Left colon (tissue), 2 donors: Measurements from ENCODE around the gene LARP4. TPM values are rescaled to one million over a fixed set of nuclear protein-coding genes. Genes with fewer than 3 reads are reported as not detected.
A peak's percentile ranks its signal among the peaks of the same experiment; 100 is the strongest.
"Not testable (repeated sequence)": the region's sequence is repeated elsewhere in the genome, so short reads cannot be mapped to it uniquely, and the experiment has no call there.

Experiments used
- ATAC-seq: fragments of 200-7000 bp; cut with Tn5 transposase; one replicate; pipeline ENCODE4 v1.9.1; 2020; ENCODE audit warnings: mild to moderate bottlenecking, moderate library complexity
- DNase-seq, 2 donors: peaks; one replicate each; pipeline ENCODE4 v3.0.0-alpha.2; 2020
- intact Hi-C, 2 donors: fragments of 100-400 bp; cut with DNase I in 1 of 2; cut with micrococcal nuclease in 1 of 2; formaldehyde crosslinking; loops; one replicate each; pipeline versions ENCODE4 v1.11.2 to v1.14.0; 2022; cut with DNase I, micrococcal nuclease
- total RNA-seq, 2 donors: library from RNA; stranded (reverse); fragmentation: NEBNext Ultra II Directional; extraction: Animal tissue kit (Norgen Biotek cat#: 25700); gene quantifications; one replicate each; pipeline ENCODE4 v1.2.1, GENCODE V29; 2021
- donor health status: DM: no; HTN: no; CAD: no.
- donor health status: DM: yes; HTN: yes; CAD: no.

The LARP4 gene
- total RNA-seq, 2 donors from 2014 or later: 50.3 to 58.1 TPM

DNA sequence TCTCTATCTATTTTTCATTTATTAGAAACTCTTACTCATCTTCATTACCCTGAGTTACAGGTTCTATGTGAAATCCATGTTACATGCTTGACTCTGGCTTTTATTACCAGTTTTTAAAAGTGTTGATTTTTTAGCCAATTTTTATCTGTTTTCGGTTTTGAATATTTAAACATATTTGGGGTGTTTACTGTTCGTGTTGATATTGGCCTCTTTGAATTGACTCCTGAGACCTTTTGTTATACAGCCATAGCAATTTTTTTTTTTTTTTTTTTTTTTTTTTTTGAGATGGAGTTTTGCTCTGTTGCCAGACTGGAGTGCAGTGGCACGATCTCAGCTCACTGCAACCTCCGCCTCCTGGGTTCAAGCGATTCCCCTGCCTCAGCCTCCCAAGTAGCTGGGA lies 49.0 kb downstream of the LARP4 start:
- ATAC-seq, intact Hi-C loops, DNase-seq: not testable (repeated sequence)

DNA sequence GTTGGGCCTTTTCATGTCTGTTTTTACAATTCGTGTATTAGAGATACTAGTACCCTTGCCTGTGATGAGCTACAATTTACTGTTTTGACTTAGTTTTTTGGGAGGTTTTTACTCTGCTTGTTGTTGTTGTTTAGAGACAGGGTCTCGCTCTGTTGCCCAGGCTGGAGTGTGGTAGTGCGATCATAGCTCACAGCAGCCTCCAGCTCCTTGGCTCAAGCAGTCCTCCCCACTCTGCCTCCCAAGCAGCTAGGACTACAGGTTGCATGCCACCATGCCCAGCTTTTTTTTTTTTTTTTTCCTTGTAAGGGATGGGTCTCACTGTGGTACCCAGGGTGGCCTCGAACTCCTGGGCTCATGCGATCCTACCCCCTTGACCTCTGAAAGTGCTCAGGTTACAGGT lies 52.1 kb downstream of the LARP4 start:
- intact Hi-C loops: no loop called here
- no peak for DNase-seq
- no peak for ATAC-seq

DNA sequence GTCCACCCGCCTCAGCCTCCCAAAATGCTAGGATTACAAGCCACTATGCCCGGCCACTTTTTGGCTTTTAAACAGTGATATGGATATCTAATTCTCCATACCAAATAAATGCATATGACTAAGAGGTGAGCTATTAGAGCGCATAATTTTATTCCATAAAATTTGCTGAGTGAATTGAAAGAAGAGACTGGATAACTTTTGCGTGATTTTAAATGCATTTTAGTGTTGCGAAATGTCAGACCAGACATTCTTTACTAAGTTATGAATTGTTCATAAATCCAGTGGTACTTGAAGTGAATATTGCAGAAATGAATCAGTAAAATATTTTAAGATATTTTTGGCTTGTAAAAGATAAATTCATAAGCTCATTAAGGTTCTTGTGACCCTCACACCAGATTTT lies 53.2 kb downstream of the LARP4 start:
- no peak for DNase-seq
- ATAC-seq: no peak
- intact Hi-C loops: no loop called here

DNA sequence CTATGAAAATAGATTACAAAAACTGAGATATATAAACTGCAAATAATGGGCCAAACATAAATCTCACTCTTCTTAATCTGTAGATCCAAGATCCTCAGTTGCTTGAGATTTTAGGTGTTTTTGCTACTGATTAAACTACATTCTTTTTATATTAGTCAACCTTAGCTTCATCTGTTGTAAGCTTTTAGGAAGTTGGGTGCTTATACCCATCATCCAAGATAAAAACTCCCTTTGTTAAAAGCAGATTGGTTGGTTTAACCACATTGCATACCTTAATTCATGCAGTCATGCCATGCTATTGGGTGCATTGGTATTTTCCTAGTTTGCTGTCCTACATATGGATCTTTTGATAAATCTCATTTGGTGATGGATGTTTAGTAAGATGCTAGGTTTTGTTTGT lies 57.9 kb downstream of the LARP4 start:
- no peak for DNase-seq
- intact Hi-C loops: no loop called here
- no peak for ATAC-seq

DNA sequence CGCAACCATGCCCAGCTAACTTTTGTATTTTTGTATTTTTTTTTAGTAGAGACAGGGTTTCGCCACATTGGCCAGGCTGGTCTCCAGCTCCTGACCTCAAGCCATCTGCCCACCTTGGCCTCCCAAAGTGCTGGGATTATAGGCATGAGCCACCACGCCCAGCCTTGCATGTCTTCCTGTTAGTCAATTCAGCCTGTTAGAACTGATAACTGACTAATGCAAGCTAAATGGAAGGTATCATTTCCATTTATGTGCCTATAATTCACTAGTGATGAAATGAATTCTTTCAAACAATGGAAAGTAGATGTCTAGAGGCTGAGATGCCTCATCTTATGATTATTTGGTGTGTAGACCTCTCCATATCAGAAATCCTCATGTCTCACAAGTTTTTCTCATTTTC lies 66.8 kb downstream of the LARP4 start:
- DNase-seq (no peak), ATAC-seq (no peak)
- intact Hi-C loops: no loop called here

DNA sequence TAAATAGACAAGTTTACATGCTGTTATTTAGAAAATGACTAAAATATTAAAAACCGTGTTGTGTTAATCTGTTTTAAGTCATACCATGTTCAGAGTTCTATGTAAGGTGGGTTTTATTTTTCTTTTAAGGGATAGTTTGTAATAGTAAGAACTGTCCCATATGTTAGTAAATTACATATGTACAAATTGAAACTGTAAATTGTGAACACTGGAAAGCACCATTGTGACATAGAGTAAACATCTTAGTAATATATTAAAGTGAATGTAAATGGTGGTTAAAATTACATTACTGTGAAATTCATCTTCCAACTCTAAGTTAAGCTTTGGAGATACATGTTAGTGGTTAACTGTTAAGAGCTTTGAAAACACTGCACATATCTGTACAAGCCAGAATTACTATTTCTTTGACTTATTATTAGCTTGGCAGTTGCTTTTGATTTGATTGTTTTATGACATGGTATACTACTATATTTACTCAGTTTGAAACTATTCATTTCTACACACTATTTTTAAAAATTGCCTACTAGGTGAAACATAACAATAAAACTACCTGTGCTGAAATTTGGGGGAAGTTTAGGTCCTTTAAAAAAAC lies 76.7 kb downstream of the LARP4 start:
- ATAC-seq: no peak
- DNase-seq: no peak
- intact Hi-C loops: no loop called here

DNA sequence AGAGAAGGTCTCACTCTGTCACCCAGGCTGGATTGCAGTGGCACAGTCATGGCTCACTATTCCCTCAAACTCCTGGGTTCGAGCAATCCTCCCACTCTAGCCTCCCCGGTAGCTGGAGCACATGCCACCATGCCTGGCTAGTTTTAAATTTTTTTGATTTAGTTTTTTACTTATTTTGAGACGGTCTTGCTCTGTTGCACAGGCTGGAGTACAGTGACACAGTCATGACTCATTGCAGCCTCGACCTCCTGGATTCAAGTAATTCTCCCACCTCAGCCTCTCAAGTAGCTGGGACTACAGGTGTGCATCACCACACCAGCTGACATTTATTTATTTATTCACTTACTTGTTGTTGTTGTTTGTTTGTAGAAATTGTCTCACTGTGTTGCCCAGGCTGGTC lies 81.9 kb downstream of the LARP4 start:
- ATAC-seq (no peak), DNase-seq (no peak)
- intact Hi-C loops: no loop called here

DNA sequence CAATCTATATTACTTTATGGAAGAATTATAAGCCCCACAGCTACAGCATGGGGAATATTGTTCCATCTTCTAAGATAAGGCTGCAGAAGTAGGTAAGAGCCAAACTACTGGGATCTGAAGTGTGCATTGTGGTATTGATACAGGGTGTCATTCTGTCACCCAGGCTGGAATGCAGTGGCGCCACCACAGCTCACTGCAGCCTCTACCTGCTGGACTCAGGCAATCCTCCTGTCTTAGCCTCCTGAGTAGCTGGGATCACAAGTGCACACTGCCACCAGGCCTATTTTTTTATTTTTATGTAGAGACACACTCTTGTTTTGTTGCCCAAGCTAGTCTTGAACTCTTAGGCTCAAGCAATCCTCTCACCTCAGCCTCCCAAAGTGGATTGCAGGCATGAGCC lies 82.8 kb downstream of the LARP4 start:
- intact Hi-C loops: no loop called here
- no peak for DNase-seq
- ATAC-seq: peak; percentile 17

DNA sequence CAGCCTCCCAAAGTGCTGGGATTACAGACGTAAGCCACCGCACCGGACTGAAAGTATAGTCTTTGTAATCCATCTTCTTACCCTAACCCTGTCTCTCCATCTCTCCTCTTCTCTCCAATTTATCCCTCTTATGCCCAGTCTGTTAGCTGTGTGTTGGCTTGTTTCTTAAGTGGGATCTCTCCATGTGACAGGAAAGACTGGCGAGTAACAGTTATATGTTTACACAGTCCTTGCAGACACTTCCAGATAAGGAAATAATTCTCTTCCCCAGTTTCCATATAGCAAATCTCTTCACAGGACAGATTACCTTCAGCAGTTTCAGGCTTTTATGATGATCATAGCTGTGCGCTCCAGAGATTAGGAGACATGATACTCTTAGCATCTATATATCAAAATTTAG lies 88.1 kb downstream of the LARP4 start:
- ATAC-seq: no peak
- intact Hi-C loops: no loop called here
- no peak for DNase-seq

DNA sequence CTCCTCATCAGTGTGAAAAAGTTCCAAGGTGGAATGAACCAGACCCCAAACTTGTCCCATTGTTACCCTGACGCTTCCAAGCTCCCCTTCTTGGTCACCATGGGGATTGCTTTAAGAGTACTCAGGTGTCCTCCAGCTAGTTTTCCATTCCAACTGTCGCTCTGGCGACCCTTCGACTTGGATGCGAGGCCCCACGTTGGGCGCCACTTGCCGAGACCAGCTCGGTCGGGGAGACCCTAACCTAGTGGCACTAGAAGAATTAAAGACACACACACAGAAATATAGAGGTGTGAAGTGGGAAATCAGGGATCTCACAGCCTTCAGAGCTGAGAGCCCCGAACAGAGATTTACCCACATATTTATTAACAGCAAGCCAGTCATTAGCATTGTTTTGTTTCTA lies 97.4 kb downstream of the LARP4 start:
- intact Hi-C loops, ATAC-seq, DNase-seq: not testable (repeated sequence)

DNA sequence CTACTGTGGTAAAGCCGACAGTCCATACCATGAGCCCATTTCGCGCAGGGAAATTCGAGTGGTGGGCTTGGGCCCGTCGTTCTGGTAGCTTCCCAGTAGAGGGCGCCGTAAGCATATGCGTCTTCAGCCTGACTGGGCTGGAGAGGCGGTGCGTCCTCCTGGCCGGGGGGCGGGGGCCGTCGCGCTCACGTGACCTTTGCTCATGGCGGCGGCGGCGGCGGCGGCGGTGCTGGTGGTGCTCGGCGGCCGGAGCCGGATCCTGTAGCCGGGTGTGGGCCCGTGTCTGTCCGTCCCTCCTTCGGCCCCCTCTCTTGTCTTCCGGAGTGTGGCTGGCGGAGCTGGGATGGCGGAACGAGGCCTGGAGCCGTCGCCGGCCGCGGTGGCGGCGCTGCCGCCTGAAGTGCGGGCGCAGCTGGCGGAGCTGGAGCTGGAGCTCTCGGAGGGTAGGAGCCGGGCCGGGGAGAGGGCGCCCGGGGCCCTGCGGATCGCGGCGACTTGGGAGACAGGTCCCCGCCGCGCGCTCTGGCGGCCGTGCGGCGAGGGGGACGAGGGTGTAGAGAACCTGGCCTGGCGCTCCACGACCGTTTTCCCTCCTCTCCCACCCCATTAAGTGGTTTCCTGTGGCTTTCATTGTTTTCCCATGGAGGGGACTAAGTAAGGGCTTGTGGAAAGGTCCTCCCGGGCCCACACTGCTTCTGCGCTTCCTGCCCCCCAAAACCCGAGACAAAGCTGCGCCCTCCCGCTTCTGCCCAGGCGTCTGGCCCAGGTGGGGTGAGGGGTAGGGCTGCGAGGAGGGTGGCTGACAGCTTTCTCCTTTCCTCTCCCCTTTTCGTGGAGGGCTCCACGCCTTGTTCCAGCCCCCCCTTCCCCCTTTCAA lies 104.4 kb downstream of the LARP4 start, which contains the start of gene DIP2B:
Gene DIP2B (plus strand): TSS at position 188 of the 877 bp plus-strand sequence. CDS start 156 bp downstream, at position 344.
- intact Hi-C loops: loop anchor here in 1 of 2 donors (5.0 kb wide), 1 partner anchor 132 kb away; no protein-coding TSS in a partner anchor
- peak; percentile 91 for ATAC-seq
- DNase-seq: peak; percentile 93 to 98

DNA sequence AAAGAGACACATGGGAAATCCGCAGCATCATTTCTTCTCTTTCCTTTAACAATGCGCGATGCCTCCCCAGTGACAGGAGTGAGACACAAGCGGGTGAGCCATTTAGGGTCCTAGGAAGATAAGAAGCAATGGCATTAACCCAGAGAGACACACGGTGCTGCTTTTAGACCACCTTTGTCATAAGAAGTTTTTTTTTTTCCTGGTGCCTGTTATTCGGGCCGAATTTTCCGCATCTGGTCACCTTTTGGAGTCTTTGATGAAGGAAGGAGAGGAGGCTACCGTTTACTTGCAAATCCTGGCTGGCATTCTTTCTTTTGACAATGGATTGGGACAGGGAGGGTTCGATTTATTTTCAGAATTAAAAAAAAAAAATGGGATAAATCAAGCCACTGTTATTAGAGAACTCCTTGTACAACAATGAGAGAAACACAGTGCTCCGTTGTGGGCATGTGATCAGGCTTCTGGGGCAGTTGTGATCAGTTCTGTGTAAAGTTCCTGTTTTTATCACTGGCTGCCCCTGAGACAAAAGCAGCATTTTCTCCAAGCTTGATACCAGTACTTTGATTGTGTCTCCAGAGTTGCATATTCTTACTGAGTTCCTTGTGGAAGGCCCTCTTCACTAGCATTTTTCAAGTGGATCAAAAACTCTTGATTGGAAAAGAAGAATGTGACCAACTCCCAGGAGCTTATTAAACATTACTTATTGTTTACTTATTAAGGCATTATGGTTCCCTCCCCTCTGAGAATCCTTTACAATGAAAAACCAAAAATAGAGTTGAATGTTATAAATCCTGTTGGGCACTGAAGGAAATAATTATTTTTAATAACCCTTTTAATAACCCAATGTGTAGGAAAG lies 105.2 kb downstream of the LARP4 start:
- intact Hi-C loops: no loop called here
- DNase-seq (no peak), ATAC-seq (peak; percentile 10)

DNA sequence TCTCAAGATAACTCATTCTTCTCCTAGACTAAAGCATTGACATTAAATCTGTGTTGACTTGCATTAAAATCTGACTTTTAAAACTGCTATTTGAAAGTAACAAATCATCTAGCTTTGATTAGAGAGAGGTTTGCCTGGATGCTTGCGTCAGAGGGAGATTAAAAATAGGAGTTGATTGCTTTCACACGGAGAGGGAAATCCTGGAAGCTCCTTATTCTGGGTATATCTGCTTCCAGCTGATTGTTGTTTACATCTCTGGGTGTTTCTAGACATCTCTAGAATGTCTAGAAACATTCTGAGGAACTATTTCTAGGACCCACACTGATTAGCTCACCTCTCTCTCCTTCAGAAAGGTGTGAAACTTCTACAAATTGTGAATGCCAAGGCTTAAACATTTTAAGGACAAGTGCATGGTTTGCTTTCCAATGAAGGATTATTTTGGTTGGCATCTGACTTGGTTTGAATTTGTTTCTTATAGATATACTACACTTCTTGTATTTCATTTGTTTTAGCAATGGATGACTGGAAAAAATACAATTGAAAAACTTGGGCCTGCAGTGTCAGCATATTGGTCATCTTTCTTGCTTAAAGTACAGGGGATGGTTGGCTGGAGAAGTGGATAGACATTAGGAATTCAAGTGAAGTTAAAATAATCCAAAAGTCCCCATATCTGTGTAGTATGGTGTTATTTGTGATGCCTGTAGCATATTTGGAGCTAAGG lies 106.2 kb downstream of the LARP4 start:
- ATAC-seq: no peak
- intact Hi-C loops: no loop called here

DNA sequence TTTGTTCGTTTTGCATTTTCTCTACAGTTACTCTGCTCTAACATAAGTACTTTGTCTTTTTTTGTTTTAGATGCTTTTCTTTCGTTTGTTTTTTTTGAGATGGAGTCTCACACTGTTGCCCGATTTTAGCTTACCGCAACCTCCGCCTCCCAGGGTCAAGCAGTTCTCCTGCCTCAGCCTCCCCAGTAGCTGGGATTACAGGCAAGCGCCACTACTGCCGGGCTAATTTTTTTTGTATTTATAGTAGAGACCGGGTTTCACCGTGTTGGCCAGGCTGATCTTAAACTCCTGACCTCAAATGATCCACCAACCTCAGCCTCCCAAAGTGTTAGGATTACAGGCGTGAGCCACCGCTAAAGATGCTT lies 106.8 kb downstream of the LARP4 start:
- intact Hi-C loops: no loop called here
- DNase-seq: no peak
- ATAC-seq: no peak

More for the DNA sequence above, 106.2 kb downstream of the LARP4 start:
- DNase-seq: no peak

DNA sequence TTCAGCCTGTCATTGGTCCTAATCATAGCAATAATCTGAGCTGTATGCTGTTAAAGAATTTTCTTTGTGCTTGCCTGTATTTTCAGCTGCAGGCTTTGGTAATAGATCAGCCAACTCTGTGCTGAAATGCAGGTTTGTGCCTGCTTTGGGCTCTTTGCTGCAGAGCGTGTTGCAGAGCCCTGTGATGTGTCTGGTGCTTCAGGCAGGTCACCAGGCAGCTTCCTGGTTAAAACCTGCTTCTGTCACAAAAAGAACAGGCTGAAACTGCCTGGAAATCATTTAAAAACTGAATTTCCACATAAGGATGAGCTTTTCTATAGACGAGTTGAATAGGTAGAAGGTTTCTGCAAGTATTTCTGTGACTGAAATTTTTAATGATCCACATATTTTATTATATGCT lies 107.2 kb downstream of the LARP4 start:
- intact Hi-C loops: no loop called here
- no peak for DNase-seq
- ATAC-seq: no peak

DNA sequence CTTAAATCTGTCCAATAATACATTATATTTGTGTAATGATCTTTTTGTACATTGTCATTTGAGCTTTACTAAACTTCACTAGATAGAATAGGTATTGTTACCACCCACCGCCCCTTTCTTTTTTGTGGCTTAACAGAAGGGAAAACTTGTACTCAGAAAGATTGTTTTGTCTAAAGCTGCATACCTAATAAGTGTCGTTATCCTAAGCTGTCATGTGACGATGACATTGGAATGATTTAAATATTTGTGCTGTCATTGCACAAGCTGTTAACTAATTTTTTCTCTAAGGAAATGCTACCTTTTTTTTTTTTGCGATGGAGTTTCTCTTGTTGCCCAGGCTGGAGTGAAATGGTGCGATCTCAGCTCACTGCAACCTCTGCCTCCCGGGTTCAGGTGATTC lies 107.7 kb downstream of the LARP4 start:
- no peak for ATAC-seq
- intact Hi-C loops: no loop called here
- DNase-seq: no peak

DNA sequence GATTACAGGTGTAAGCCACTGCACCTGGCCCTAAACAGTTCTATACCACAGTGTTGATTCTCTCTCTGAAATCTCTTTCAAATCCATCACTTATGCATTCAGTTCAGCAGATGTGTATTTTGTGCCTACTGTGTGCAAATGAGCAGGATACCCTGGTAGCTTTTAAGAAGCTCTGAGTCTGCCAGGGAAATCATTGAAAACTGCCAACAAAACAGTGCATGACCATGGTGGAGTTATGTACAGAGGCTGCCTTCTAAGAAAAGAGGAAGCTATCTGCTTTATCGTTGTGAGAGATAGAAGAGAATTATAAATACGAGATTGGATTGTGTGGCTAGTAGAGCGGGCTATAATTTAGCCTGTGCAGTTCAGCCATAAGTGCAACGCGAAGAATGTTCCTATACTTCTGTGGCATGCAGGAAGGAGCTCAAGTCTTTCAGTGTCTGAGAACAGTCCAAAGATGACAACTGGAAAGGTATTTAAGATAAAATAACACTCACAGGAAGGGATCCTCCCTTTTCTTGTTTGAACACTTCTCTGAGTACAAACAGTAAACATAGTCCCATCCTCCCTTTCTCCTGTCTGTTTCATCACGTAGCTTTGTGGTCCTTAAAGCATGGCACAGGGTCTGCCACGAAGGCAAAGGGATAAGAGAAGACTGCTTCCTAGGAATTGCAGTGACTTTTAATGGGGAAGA lies 108.4 kb downstream of the LARP4 start:
- DNase-seq (no peak), ATAC-seq (peak; percentile 21)
- intact Hi-C loops: no loop called here

DNA sequence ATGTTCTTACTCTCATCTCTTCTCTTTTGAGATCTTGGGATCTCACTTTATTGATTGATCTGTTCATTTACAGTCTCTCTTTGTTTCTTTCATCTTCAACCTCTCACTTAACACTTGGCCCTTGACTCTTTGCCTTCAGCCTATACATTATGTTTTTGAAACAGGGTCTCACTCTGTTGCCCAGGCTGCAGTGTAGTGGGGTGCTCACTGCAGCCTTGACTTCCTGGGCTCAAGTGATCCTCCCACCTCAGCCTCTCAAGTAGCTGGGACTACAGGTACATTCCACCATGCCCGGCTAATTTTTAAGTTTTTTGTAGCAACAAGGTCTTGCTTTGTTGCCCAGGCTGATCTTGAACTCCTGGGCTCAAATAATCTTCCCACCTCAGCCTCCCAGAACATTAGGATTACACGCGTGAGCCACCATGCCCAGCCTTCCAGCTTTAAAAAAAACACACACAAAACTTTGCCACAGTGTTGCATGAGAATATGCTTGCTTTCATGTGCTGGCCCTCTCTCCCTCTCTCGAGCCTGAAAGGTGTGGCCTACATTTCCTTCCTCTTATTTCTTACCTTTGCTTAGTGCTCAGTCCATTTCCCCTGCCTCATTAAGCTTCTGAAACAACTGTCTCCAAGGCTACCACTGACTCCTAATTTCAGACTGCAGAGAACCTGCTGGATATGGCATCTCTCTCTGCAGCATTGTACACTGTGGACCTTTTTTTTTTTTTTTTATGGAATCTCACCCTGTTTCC lies 114.0 kb downstream of the LARP4 start:
- no peak for DNase-seq
- peak; percentile 69 for ATAC-seq
- intact Hi-C loops: no loop called here
